Fibroblast of skin of scalp (primary cell): Measurements from ENCODE around the gene NAA38.

Source experiments
- DNase-seq: peaks from one replicate; pipeline ENCODE4 v3.0.0-alpha.2; 2013

Gene NAA38

GRCh38 chr17:7824021-7824924 is 33.1 kb downstream of the NAA38 start:
- DNase-seq, result no peak

- no peak for DNase-seq
These were observed 33.8 kb downstream of the NAA38 start for GRCh38 chr17:7823581-7824001.

GRCh38 chr17:7822126-7822525 is 35.2 kb downstream of the NAA38 start:
- no peak for DNase-seq

- DNase-seq, result no peak
These were observed 37.1 kb downstream of the NAA38 start for GRCh38 chr17:7820231-7820630.

GRCh38 chr17:7818746-7819645 is 38.4 kb downstream of the NAA38 start:
- DNase-seq, result no peak

- DNase-seq, result no peak
These were observed 39.3 kb downstream of the NAA38 start for GRCh38 chr17:7818026-7818425.

- DNase-seq, result no peak
These were observed 39.8 kb downstream of the NAA38 start for GRCh38 chr17:7817643-7817964.

- DNase-seq, result no peak
These were observed 40.3 kb downstream of the NAA38 start for GRCh38 chr17:7816926-7817642.

- no peak for DNase-seq
These were observed 42.4 kb downstream of the NAA38 start for GRCh38 chr17:7814969-7815368.

- no peak for DNase-seq
These were observed 46.1 kb downstream of the NAA38 start for GRCh38 chr17:7811251-7811650.

- DNase-seq, result peak; percentile 37
These were observed 47.5 kb downstream of the NAA38 start for GRCh38 chr17:7809791-7810343.

- no peak for DNase-seq
These were observed 48.1 kb downstream of the NAA38 start for GRCh38 chr17:7809086-7809790.

- no peak for DNase-seq
These were observed 50.2 kb downstream of the NAA38 start for GRCh38 chr17:7807206-7807605.
